ENCODE measurements around the gene UPF1. TPM values are rescaled to one million over a fixed set of nuclear protein-coding genes. Genes with fewer than 3 reads are reported as not detected.

The UPF1 gene
- total RNA-seq, 1 donor from 2014 or later, result 69.8 TPM

DNA sequence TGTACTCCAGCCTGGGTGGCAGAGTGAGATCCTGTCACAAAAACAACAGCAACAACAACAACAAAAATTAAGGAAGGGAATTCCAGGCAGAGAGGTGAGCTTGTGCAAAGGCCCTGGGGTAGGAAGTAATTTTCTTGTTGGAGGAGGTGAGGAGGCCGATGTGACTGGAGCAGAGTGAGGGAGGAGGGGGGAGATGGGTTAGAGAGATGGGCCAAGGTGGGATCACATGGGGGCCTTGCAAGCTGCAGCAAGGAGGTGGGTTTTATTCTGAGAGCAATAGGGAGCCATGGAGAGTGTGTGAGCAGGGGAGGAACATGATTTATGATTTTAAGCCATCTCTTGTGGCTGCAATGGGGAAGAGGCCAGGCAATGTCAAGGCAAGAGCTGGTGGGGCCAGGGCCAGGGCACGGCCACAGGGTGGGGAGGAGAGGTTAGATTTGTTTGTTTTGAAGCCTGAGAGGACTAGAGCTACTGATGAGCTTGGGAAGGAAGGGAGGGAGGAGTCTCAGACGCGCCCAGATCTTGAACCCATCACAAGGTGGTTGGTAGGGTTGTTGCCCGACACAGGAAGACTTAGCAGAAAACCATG is 28.1 kb upstream of the UPF1 start:
- peaks cover 3% of the 10 kb centered on the region for H3K4me1 Mint-ChIP-seq
- no peak for DNase-seq (ENCODE audit: low spot score)
- no peaks in the 10 kb centered on the region for H3K9me3 ChIP-seq (ENCODE audit: low read depth)
- no peak overlapping the region for H3K4me3 Mint-ChIP-seq
- no peaks in the 10 kb centered on the region for H3K4me1 ChIP-seq
- H3K4me3 ChIP-seq, result no peak overlapping the region
- H3K27ac ChIP-seq, result no peak overlapping the region
- H3K4me2 ChIP-seq, result no peak overlapping the region
- TF ChIP-seq EZH2 (IDR thresholded peaks at IDR 0.05), result no peak
- no peak for TF ChIP-seq EZH2phosphoT487 (IDR thresholded peaks at IDR 0.05)
- TF ChIP-seq, protein P1, sequence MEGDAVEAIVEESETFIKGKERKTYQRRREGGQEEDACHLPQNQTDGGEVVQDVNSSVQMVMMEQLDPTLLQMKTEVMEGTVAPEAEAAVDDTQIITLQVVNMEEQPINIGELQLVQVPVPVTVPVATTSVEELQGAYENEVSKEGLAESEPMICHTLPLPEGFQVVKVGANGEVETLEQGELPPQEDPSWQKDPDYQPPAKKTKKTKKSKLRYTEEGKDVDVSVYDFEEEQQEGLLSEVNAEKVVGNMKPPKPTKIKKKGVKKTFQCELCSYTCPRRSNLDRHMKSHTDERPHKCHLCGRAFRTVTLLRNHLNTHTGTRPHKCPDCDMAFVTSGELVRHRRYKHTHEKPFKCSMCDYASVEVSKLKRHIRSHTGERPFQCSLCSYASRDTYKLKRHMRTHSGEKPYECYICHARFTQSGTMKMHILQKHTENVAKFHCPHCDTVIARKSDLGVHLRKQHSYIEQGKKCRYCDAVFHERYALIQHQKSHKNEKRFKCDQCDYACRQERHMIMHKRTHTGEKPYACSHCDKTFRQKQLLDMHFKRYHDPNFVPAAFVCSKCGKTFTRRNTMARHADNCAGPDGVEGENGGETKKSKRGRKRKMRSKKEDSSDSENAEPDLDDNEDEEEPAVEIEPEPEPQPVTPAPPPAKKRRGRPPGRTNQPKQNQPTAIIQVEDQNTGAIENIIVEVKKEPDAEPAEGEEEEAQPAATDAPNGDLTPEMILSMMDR (IDR thresholded peaks at IDR 0.05), result no peak
- no peaks in the 10 kb centered on the region for H3K36me3 ChIP-seq
- H3K27ac Mint-ChIP-seq, result no peak overlapping the region
- H3K79me2 ChIP-seq (ENCODE audit: low read depth), result no peaks in the 10 kb centered on the region
- H3F3A ChIP-seq (ENCODE audit: low read depth), result peaks cover 5% of the 10 kb centered on the region
- H3K36me3 Mint-ChIP-seq, result no peaks in the 10 kb centered on the region
- peaks cover 25% of the 10 kb centered on the region for H3K27me3 Mint-ChIP-seq (ENCODE audit: insufficient read depth, low read depth)
- H4K20me1 ChIP-seq (ENCODE audit: low read depth), result no peaks in the 10 kb centered on the region
- H3K9ac ChIP-seq, result no peak overlapping the region
- H2AFZ ChIP-seq (replicated peaks), result no peak overlapping the region
- H3K27me3 ChIP-seq, result peaks cover 81% of the 10 kb centered on the region
- no peaks in the 10 kb centered on the region for H3K9me3 Mint-ChIP-seq

- Mint-ChIP-seq H3K27ac (no peak overlapping the region), H3K36me3 (no peaks in the 10 kb centered on the region), H3K27me3 (ENCODE audit: insufficient read depth, low read depth) (peaks cover 27% of the 10 kb centered on the region), H3K9me3 (no peaks in the 10 kb centered on the region), H3K4me1 (peaks cover 3% of the 10 kb centered on the region), H3K4me3 (no peak overlapping the region)
- Histone ChIP-seq H3K9me3 (ENCODE audit: low read depth) (no peaks in the 10 kb centered on the region), H3K27ac (no peak overlapping the region), H3K79me2 (ENCODE audit: low read depth) (no peaks in the 10 kb centered on the region), H3K27me3 (peaks cover 81% of the 10 kb centered on the region), H3K9ac (no peak overlapping the region), H3K4me2 (no peak overlapping the region), H3K4me3 (no peak overlapping the region), H2AFZ (replicated peaks) (no peak overlapping the region), H3F3A (ENCODE audit: low read depth) (peaks cover 5% of the 10 kb centered on the region), H3K36me3 (no peaks in the 10 kb centered on the region), H3K4me1 (no peaks in the 10 kb centered on the region), H4K20me1 (ENCODE audit: low read depth) (no peaks in the 10 kb centered on the region)
- DNase-seq (ENCODE audit: low spot score), result no peak
- TF ChIP-seq, protein P1 (IDR thresholded peaks at IDR 0.05), result no peak
- TF ChIP-seq EZH2 (IDR thresholded peaks at IDR 0.05) (no peak), EZH2phosphoT487 (IDR thresholded peaks at IDR 0.05) (no peak)
These were observed 27.6 kb upstream of the UPF1 start for GRCh38 chr19:18804139-18804601.

GRCh38 chr19:18804643-18805042 is 27.1 kb upstream of the UPF1 start:
- H3K4me3 ChIP-seq, result no peak overlapping the region
- no peak overlapping the region for H2AFZ ChIP-seq (replicated peaks)
- peaks cover 81% of the 10 kb centered on the region for H3K27me3 ChIP-seq
- H3K9me3 Mint-ChIP-seq, result no peaks in the 10 kb centered on the region
- H3K27ac Mint-ChIP-seq, result no peak overlapping the region
- TF ChIP-seq EZH2 (IDR thresholded peaks at IDR 0.05) (no peak), EZH2phosphoT487 (IDR thresholded peaks at IDR 0.05) (no peak)
- TF ChIP-seq, protein P1 (IDR thresholded peaks at IDR 0.05), result no peak
- H3K4me2 ChIP-seq, result no peak overlapping the region
- H3F3A ChIP-seq (ENCODE audit: low read depth), result peaks cover 5% of the 10 kb centered on the region
- no peaks in the 10 kb centered on the region for H3K79me2 ChIP-seq (ENCODE audit: low read depth)
- no peaks in the 10 kb centered on the region for H3K9me3 ChIP-seq (ENCODE audit: low read depth)
- no peaks in the 10 kb centered on the region for H3K36me3 Mint-ChIP-seq
- no peaks in the 10 kb centered on the region for H3K36me3 ChIP-seq
- no peaks in the 10 kb centered on the region for H3K4me1 ChIP-seq
- H3K4me1 Mint-ChIP-seq, result peaks cover 3% of the 10 kb centered on the region
- DNase-seq (ENCODE audit: low spot score), result no peak
- no peak overlapping the region for H3K4me3 Mint-ChIP-seq
- H4K20me1 ChIP-seq (ENCODE audit: low read depth), result no peaks in the 10 kb centered on the region
- H3K27me3 Mint-ChIP-seq (ENCODE audit: insufficient read depth, low read depth), result peaks cover 27% of the 10 kb centered on the region
- no peak overlapping the region for H3K27ac ChIP-seq
- H3K9ac ChIP-seq, result no peak overlapping the region
